GM06990 (cell line): Measurements from ENCODE around the gene PIEZO1.

Source experiments
- DNase-seq: peaks from one replicate; pipeline ENCODE4 v3.0.0-alpha.2; 2011; ENCODE audit not compliant: insufficient read length; ENCODE audit errors: extremely low read depth
- H3K27me3 ChIP-seq: replicated peaks from 2 replicates; pipeline ENCODE4 v1.6.0; 2011; ENCODE audit warnings: low read length; ENCODE audit not compliant: control insufficient read depth, insufficient read depth
- H3K36me3 ChIP-seq: 2 replicates; pipeline ENCODE4 v1.5.1; 2011; ENCODE audit warnings: low read length; ENCODE audit not compliant: control insufficient read depth, insufficient read depth
- H3K4me3 ChIP-seq: replicated peaks from 2 replicates; pipeline ENCODE4 v1.5.1; 2011; ENCODE audit warnings: low read depth, mild to moderate bottlenecking, control low read depth, low read length
- CTCF ChIP-seq: IDR thresholded peaks from 2 replicates; pipeline ENCODE4 v1.5.1; 2011; ENCODE audit warnings: low read length, control low read depth, mild to moderate bottlenecking, inconsistent platforms; ENCODE audit not compliant: insufficient read depth, poor library complexity, severe bottlenecking

Gene PIEZO1

GRCh38 chr16:88783391-88784073 lies 1.5 kb downstream of the PIEZO1 start:
- no peaks in the 10 kb centered on the region; the same call in 1 of the 2 replicates for H3K36me3 ChIP-seq
- H3K27me3 ChIP-seq, result no peaks in the 10 kb centered on the region
- H3K4me3 ChIP-seq, result peak overlapping the region; percentile 72
- TF ChIP-seq CTCF, result no peak
- no peak for DNase-seq

- no peaks in the 10 kb centered on the region for H3K27me3 ChIP-seq
- no peaks in the 10 kb centered on the region; the same call in none of the 2 replicates for H3K36me3 ChIP-seq
- DNase-seq, result peak; percentile 62
- TF ChIP-seq CTCF, result no peak
- H3K4me3 ChIP-seq, result peak overlapping the region; percentile 72
Observed at GRCh38 chr16:88782454-88783390, 2.3 kb downstream of the PIEZO1 start.

GRCh38 chr16:88781140-88782077 lies 3.6 kb downstream of the PIEZO1 start:
- Histone ChIP-seq H3K36me3 (peaks cover 3% of the 10 kb centered on the region), H3K4me3 (peak overlapping the region; percentile 72), H3K27me3 (no peaks in the 10 kb centered on the region)
- TF ChIP-seq CTCF, result no peak
- DNase-seq, result peak; percentile 76

GRCh38 chr16:88780142-88781062 lies 4.6 kb downstream of the PIEZO1 start:
- Histone ChIP-seq H3K27me3 (no peaks in the 10 kb centered on the region), H3K36me3 (peaks cover 4% of the 10 kb centered on the region), H3K4me3 (peak overlapping the region; percentile 72)
- no peak for TF ChIP-seq CTCF
- DNase-seq, result no peak
